K562 (cell line): Measurements from ENCODE around the gene PXK. TPM values are rescaled to one million over a fixed set of nuclear protein-coding genes. Genes with fewer than 3 reads are reported as not detected.

Experiments used
- CEBPG ChIP-seq, 3 experiments: fragments of 200-800 bp in 1 of 3; sonication (Bioruptor generic) in 1 of 3; sonication (generic) in 1 of 3; formaldehyde crosslinking in 1 of 3; IDR thresholded peaks in 2 of 3; conservative IDR thresholded peaks in 1 of 3; 2 replicates each; pipeline versions ENCODE4 v1.6.1 to v1.8.0; 2016 to 2022; ENCODE audit warnings: missing compliant biosample characterization in 2 of 3, missing genetic modification characterization in 2 of 3, mild to moderate bottlenecking in 1 of 3, missing genetic modification reagents in 1 of 3
- CLOCK ChIP-seq: fragments of 250-450 bp; sonication (Bioruptor Pico); IDR thresholded peaks from 2 replicates; pipeline ENCODE4 v1.4.0; 2020; ENCODE audit warnings: mild to moderate bottlenecking, moderate library complexity, borderline replicate concordance
- GTF3C2 ChIP-seq: IDR thresholded peaks from 3 replicates; pipeline ENCODE4 v1.6.1; 2011; ENCODE audit warnings: borderline replicate concordance, mild to moderate bottlenecking, moderate library complexity; ENCODE audit not compliant: insufficient read length; ENCODE audit errors: extremely low read depth
- NCOR1 ChIP-seq: fragments of 450-650 bp; IDR thresholded peaks from 2 replicates; pipeline ENCODE4 v1.6.1; 2016; ENCODE audit warnings: mild to moderate bottlenecking, moderate library complexity
- NR2F6 ChIP-seq: fragments of 450-650 bp; formaldehyde crosslinking; IDR thresholded peaks from 2 replicates; pipeline ENCODE4 v1.4.0; 2020; ENCODE audit warnings: mild to moderate bottlenecking
- NR4A1 ChIP-seq, 2 experiments: fragments of 250-450 bp in 1 of 2; fragments of 450-650 bp in 1 of 2; sonication (Bioruptor Pico) in 1 of 2; IDR thresholded peaks; 2 replicates each; pipeline versions ENCODE4 v1.4.0 to v1.6.1; 2016 to 2020; ENCODE audit warnings: mild to moderate bottlenecking in 2 of 2, missing compliant biosample characterization in 1 of 2, missing genetic modification characterization in 1 of 2, moderate library complexity in 1 of 2
- SMARCE1 ChIP-seq: fragments of 450-650 bp; IDR thresholded peaks from 2 replicates; pipeline ENCODE4 v1.7.1; 2016; ENCODE audit warnings: mild to moderate bottlenecking
- ZNF175 ChIP-seq: fragments of 200-800 bp; sonication (Bioruptor generic); IDR thresholded peaks from 2 replicates; pipeline ENCODE4 v1.6.1; 2016; ENCODE audit warnings: low read depth, mild to moderate bottlenecking, missing genetic modification characterization, missing compliant biosample characterization
- ZNF197 ChIP-seq: fragments of 200-800 bp; sonication (Bioruptor generic); IDR thresholded peaks from 2 replicates; pipeline ENCODE4 v1.6.1; 2016; ENCODE audit warnings: low read depth, missing genetic modification characterization, missing compliant biosample characterization
- ZNF354B ChIP-seq: fragments of 250-450 bp; sonication (Bioruptor Pico); IDR thresholded peaks from 2 replicates; pipeline ENCODE4 v1.4.0; 2020
- ZNF780A ChIP-seq: fragments of 250-450 bp; sonication (Bioruptor Pico); IDR thresholded peaks from 2 replicates; pipeline ENCODE4 v1.5.0; 2021; ENCODE audit warnings: mild to moderate bottlenecking
- polyA plus RNA-seq, 8 experiments: library from polyadenylated mRNA; depleted of rRNA in 4 of 8; stranded (reverse) in 5 of 8; unstranded in 3 of 8; fragments of >200 nt; fragmentation: Nextera tagmentation in 2 of 8; fragmentation: Illumina TruSeq in 1 of 8; extraction: Ambion mirVana in 2 of 8; extraction: Trizol in 1 of 8; gene quantifications; 2 replicates each; pipeline versions ENCODE4 v1.2.1 to v1.2.3, GENCODE V29; 2011 to 2014; ENCODE audit warnings: inconsistent platforms in 1 of 8, missing spikeins in 1 of 8
- total RNA-seq, 7 experiments: library from RNA; depleted of rRNA in 6 of 7; stranded (reverse); fragments of >200 nt in 6 of 7; fragmentation: Illumina TruSeq in 2 of 7; extraction: Trizol in 2 of 7; gene quantifications; 2 replicates each; pipeline versions ENCODE4 v1.2.1 to v1.2.3, GENCODE V29; 2011 to 2021; ENCODE audit warnings: low replicate concordance in 1 of 7
- TF ChIP-seq, protein P1 (sequence below), 2 experiments: fragments of 150-350 bp in 1 of 2; IDR thresholded peaks; 2 replicates each; pipeline ENCODE4 v1.6.1; 2012 to 2016; ENCODE audit warnings: low read depth in 2 of 2, low read length in 2 of 2, mild to moderate bottlenecking in 1 of 2, moderate library complexity in 1 of 2

Gene PXK
- total and polyA plus RNA-seq, 9 of the 15 experiments (the other 6 are each of a cell fraction or from before 2014, with no cell fraction given): 3.3 to 19.9 (median 11.3) TPM

DNA sequence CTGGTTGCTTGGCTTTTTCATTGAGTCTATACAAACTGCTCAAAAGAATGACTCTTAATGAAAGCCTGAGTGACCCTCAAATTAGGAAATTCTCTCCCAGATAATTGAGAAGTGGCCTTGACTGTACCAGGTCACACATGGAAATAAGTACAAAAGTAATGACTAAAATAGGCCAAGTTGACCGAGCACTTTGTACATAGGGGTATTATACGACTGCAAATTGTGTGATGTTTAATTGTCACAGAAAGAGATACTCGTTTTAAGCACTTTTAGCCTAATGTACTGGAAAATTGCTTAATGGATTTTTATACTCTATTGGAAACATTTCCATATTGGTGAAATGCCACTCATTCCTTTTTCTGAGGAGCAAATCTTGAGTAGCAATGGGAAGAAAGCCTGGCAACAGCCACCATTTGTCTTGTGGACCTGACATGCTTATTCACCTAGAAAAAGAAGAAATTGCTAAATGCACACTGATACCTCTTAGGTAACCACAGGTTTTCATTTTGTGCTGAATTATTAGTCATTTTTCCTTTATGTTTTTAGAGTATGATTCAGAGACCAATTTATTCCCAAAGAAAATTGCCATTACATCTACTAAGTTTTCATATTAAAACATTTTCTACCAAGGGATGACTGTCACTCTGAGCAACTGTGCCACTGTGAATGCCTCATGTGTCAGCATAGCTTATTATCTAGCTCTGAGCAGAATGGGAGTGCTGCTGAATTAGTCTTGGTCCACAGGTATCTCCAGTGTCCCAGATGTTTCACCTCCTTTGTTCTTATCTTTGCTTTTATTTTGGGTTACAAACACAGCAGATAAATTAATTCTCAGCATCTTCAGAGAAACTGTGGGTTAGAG lies 8.9 kb upstream of the PXK start (continued):
- TF ChIP-seq GTF3C2: no peak
- TF ChIP-seq ZNF197 (CRISPR knock-in tag): no peak
- no peak for TF ChIP-seq ZNF175
- no peak for TF ChIP-seq NR2F6 (CRISPR knock-in tag)
- no peak for TF ChIP-seq NR4A1 (CRISPR knock-in tag; IDR thresholded peaks at IDR 0.05)
- TF ChIP-seq NR4A1 (tag; IDR thresholded peaks at IDR 0.05): no peak
- TF ChIP-seq CEBPG (CRISPR knock-in tag; IDR thresholded peaks at IDR 0.05): no peak
- TF ChIP-seq CEBPG (tag; conservative IDR thresholded peaks at IDR 0.05 in 1 of 2, IDR thresholded peaks at IDR 0.05 in 1 of 2): no peak
- TF ChIP-seq CLOCK (CRISPR knock-in tag): no peak
- no peak for TF ChIP-seq SMARCE1
- peak; percentile 47; the same call in 1 of the 2 replicates for TF ChIP-seq NCOR1
- no peak for TF ChIP-seq ZNF354B (CRISPR knock-in tag)
- TF ChIP-seq, protein P1, sequence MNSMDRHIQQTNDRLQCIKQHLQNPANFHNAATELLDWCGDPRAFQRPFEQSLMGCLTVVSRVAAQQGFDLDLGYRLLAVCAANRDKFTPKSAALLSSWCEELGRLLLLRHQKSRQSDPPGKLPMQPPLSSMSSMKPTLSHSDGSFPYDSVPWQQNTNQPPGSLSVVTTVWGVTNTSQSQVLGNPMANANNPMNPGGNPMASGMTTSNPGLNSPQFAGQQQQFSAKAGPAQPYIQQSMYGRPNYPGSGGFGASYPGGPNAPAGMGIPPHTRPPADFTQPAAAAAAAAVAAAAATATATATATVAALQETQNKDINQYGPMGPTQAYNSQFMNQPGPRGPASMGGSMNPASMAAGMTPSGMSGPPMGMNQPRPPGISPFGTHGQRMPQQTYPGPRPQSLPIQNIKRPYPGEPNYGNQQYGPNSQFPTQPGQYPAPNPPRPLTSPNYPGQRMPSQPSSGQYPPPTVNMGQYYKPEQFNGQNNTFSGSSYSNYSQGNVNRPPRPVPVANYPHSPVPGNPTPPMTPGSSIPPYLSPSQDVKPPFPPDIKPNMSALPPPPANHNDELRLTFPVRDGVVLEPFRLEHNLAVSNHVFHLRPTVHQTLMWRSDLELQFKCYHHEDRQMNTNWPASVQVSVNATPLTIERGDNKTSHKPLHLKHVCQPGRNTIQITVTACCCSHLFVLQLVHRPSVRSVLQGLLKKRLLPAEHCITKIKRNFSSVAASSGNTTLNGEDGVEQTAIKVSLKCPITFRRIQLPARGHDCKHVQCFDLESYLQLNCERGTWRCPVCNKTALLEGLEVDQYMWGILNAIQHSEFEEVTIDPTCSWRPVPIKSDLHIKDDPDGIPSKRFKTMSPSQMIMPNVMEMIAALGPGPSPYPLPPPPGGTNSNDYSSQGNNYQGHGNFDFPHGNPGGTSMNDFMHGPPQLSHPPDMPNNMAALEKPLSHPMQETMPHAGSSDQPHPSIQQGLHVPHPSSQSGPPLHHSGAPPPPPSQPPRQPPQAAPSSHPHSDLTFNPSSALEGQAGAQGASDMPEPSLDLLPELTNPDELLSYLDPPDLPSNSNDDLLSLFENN (IDR thresholded peaks at IDR 0.05; ENCODE audit: low read depth in 2 of 2, low read length in 2 of 2): no peak
- TF ChIP-seq ZNF780A (CRISPR knock-in tag): no peak
